H1 (cell line): ENCODE data around the gene LRTM2. TPM values are rescaled to one million over a fixed set of nuclear protein-coding genes. Genes with fewer than 3 reads are reported as not detected.

Experiments used
- CTCF ChIA-PET: fragments of 300-600 bp; sonication (Branson Sonifier 250); formaldehyde crosslinking; loops from one replicate; lab custom pipeline; 2021; ENCODE audit not compliant: partially characterized antibody; lab: Charles Lee
- POLR2A ChIA-PET: fragments of 300-600 bp; sonication (Branson Sonifier 250); formaldehyde crosslinking; loops from one replicate; lab custom pipeline; 2021; ENCODE audit warnings: inconsistent platforms; ENCODE audit not compliant: partially characterized antibody; lab: Charles Lee
- DNase-seq, 2 experiments: peaks; one replicate each; pipeline versions ENCODE4 v3.0.0 to v3.0.0-alpha.2; 2010 to 2022; ENCODE audit warnings: low spot score in 2 of 2, low read depth in 1 of 2, mixed read lengths in 1 of 2
- FAIRE-seq: peaks from 2 replicates; lab custom pipeline; 2011; peaks lifted over from hg19 to GRCh38; lab: Jason Lieb, UNC
- H2AFZ ChIP-seq: 2 replicates; pipeline ENCODE4 v1.8.1; 2012; ENCODE audit warnings: low read length, inconsistent platforms
- H2AK5ac ChIP-seq: 2 replicates; pipeline ENCODE4 v1.6.1; 2013; ENCODE audit warnings: low read depth, low read length
- H2BK120ac ChIP-seq: replicated peaks from 2 replicates; pipeline ENCODE3; 2013; ENCODE audit warnings: low read depth, low read length, inconsistent platforms
- H2BK12ac ChIP-seq: 2 replicates; pipeline ENCODE4 v1.6.1; 2013; ENCODE audit warnings: low read depth, low read length
- H2BK15ac ChIP-seq: 2 replicates; pipeline ENCODE4 v1.6.1; 2013; ENCODE audit warnings: low read length
- H2BK20ac ChIP-seq: 2 replicates; pipeline ENCODE4 v1.6.1; 2013; ENCODE audit warnings: low read length
- H2BK5ac ChIP-seq: 2 replicates; pipeline ENCODE4 v1.6.1; 2013; ENCODE audit warnings: low read depth, low read length
- H3K14ac ChIP-seq: 2 replicates; pipeline ENCODE4 v1.6.1; 2013; ENCODE audit warnings: inconsistent platforms; ENCODE audit not compliant: insufficient read length
- H3K18ac ChIP-seq: 2 replicates; pipeline ENCODE4 v1.6.1; 2013; ENCODE audit warnings: low read length; ENCODE audit errors: extremely low read depth
- H3K23ac ChIP-seq: 2 replicates; pipeline ENCODE4 v1.6.1; 2013; ENCODE audit warnings: inconsistent platforms; ENCODE audit not compliant: insufficient read length
- H3K23me2 ChIP-seq: 2 replicates; pipeline ENCODE4 v1.6.1; 2013; ENCODE audit warnings: low read depth, low read length
- H3K27ac ChIP-seq: 2 replicates; pipeline ENCODE4 v1.6.1; 2011; ENCODE audit warnings: low read depth, low read length, inconsistent platforms
- H3K27me3 ChIP-seq, 4 experiments: replicated peaks in 1 of 4; 1 replicate in 1 of 4; 2 replicates in 3 of 4; pipeline versions ENCODE4 v1.6.1 to v1.8.1; 2011 to 2013; ENCODE audit warnings: low read length in 3 of 4, mild to moderate bottlenecking in 3 of 4, inconsistent platforms in 2 of 4, mixed read lengths in 2 of 4, moderate library complexity in 1 of 4; ENCODE audit not compliant: control insufficient read depth in 3 of 4, insufficient read depth in 3 of 4; ENCODE audit errors: extremely low read depth in 1 of 4
- H3K36me3 ChIP-seq, 4 experiments: 2 replicates each; pipeline versions ENCODE4 v1.6.1 to v1.8.1; 2011 to 2013; ENCODE audit warnings: mild to moderate bottlenecking in 4 of 4, low read length in 3 of 4, moderate library complexity in 2 of 4, control low read depth in 1 of 4, inconsistent platforms in 1 of 4; ENCODE audit not compliant: insufficient read depth in 4 of 4, control insufficient read depth in 2 of 4
- H3K4ac ChIP-seq: replicated peaks from 2 replicates; pipeline ENCODE3; 2013; ENCODE audit warnings: low read length, low read depth, mixed read lengths, inconsistent platforms; ENCODE audit not compliant: insufficient read length
- H3K4me1 ChIP-seq, 4 experiments: replicated peaks in 1 of 4; 1 replicate in 1 of 4; 2 replicates in 3 of 4; pipeline versions ENCODE4 v1.6.1 to v1.8.1; 2011 to 2013; ENCODE audit warnings: low read length in 3 of 4, inconsistent platforms in 2 of 4, mixed read lengths in 1 of 4; ENCODE audit not compliant: insufficient read depth in 4 of 4, control insufficient read depth in 3 of 4
- H3K4me2 ChIP-seq, 2 experiments: 2 replicates each; pipeline versions ENCODE4 v1.6.1 to v1.8.1; 2011 to 2013; ENCODE audit warnings: low read depth in 2 of 2, low read length in 2 of 2, control low read depth in 1 of 2, inconsistent platforms in 1 of 2, mild to moderate bottlenecking in 1 of 2; ENCODE audit not compliant: insufficient read depth in 1 of 2
- H3K4me3 ChIP-seq, 4 experiments: fragments of 200-600, 300-600 bp in 1 of 4; sonication (generic), shearing (Covaris generic), sonication (Bioruptor Twin) in 1 of 4; 2 replicates each; pipeline versions ENCODE4 v1.5.1 to v1.8.1; 2011 to 2016; ENCODE audit warnings: low read length in 4 of 4, low read depth in 3 of 4, control low read depth in 2 of 4, inconsistent platforms in 2 of 4, mild to moderate bottlenecking in 2 of 4, mixed read lengths in 1 of 4, moderate library complexity in 1 of 4; ENCODE audit not compliant: insufficient read depth in 2 of 4; ENCODE audit errors: extremely low read depth in 1 of 4
- H3K56ac ChIP-seq: replicated peaks from 2 replicates; pipeline ENCODE3; 2013; ENCODE audit warnings: low read depth, mild to moderate bottlenecking, mixed read lengths, low read length, inconsistent platforms; ENCODE audit not compliant: insufficient read length
- H3K79me1 ChIP-seq: 2 replicates; pipeline ENCODE4 v1.6.1; 2013; ENCODE audit warnings: low read depth, low read length, control low read depth
- H3K79me2 ChIP-seq, 2 experiments: 2 replicates each; pipeline versions ENCODE4 v1.6.1 to v1.8.1; 2012 to 2013; ENCODE audit warnings: low read length in 2 of 2, mild to moderate bottlenecking in 2 of 2, inconsistent platforms in 1 of 2; ENCODE audit not compliant: insufficient read depth in 2 of 2, control insufficient read depth in 1 of 2
- H3K9ac ChIP-seq, 4 experiments: replicated peaks in 1 of 4; 1 replicate in 1 of 4; 2 replicates in 3 of 4; pipeline versions ENCODE4 v1.6.1 to v1.8.1; 2011 to 2013; ENCODE audit warnings: low read depth in 3 of 4, low read length in 3 of 4, control low read depth in 2 of 4, mild to moderate bottlenecking in 2 of 4, moderate library complexity in 2 of 4, inconsistent platforms in 1 of 4; ENCODE audit errors: extremely low read depth in 1 of 4
- H3K9me3 ChIP-seq, 2 experiments: 2 replicates each; pipeline versions ENCODE4 v1.6.1 to v1.8.1; 2012 to 2013; ENCODE audit warnings: mild to moderate bottlenecking in 2 of 2, moderate library complexity in 2 of 2, control low read depth in 1 of 2, inconsistent platforms in 1 of 2, low read depth in 1 of 2, low read length in 1 of 2, mixed read lengths in 1 of 2; ENCODE audit not compliant: insufficient read depth in 2 of 2
- H4K20me1 ChIP-seq, 2 experiments: replicated peaks in 1 of 2; 2 replicates each; pipeline versions ENCODE3 to v1.8.1; 2011 to 2013; ENCODE audit warnings: inconsistent platforms in 2 of 2, low read length in 2 of 2, mild to moderate bottlenecking in 1 of 2; ENCODE audit not compliant: insufficient read depth in 2 of 2, control insufficient read depth in 1 of 2
- H4K5ac ChIP-seq: 2 replicates; pipeline ENCODE4 v1.6.1; 2013; ENCODE audit warnings: low read length, low read depth, mixed read lengths, inconsistent platforms; ENCODE audit not compliant: insufficient read length
- H4K8ac ChIP-seq: 2 replicates; pipeline ENCODE4 v1.8.0; 2013; ENCODE audit warnings: mild to moderate bottlenecking, moderate library complexity, low read length, inconsistent platforms; ENCODE audit not compliant: insufficient read depth; ENCODE audit errors: extremely low read depth
- H4K91ac ChIP-seq: replicated peaks from 2 replicates; pipeline ENCODE3; 2013; ENCODE audit warnings: low read length, mixed read lengths, inconsistent platforms; ENCODE audit not compliant: insufficient read length
- ASH2L ChIP-seq: fragments of 200-600, 300-600 bp; sonication (generic); IDR thresholded peaks from one replicate; pipeline ENCODE4 v1.7.1; 2017; ENCODE audit warnings: low read length
- BRCA1 ChIP-seq: IDR thresholded peaks from 2 replicates; pipeline ENCODE4 v1.6.1; 2012; ENCODE audit warnings: low read depth, low read length, improper control_type of control experiment
- JUN ChIP-seq: IDR thresholded peaks from 2 replicates; pipeline ENCODE4 v1.6.1; 2011; ENCODE audit warnings: low read depth, mild to moderate bottlenecking, improper control_type of control experiment, low read length
- MAFK ChIP-seq: IDR thresholded peaks from 2 replicates; pipeline ENCODE4 v1.6.1; 2012; ENCODE audit warnings: low read depth, mild to moderate bottlenecking, improper control_type of control experiment, low read length
- WGBS, 2 experiments: shearing (Covaris generic) in 1 of 2; methylation state at CpG; one replicate each; pipeline versions ENCODE4 v1.1.6 to v1.1.7; 2013 to 2015; ENCODE audit warnings: low lambda C conversion rate in 2 of 2, mixed read lengths in 2 of 2, inconsistent platforms in 1 of 2, low coverage in 1 of 2, missing lambda C conversion rate in 1 of 2; ENCODE audit not compliant: insufficient replicate concordance in 2 of 2, insufficient coverage in 1 of 2, insufficient read length in 1 of 2; ENCODE audit errors: extremely low coverage in 1 of 2, missing lambda C conversion rate in 1 of 2; 5-methylcytosine and 5-hydroxymethylcytosine counted together
- polyA plus RNA-seq, 7 experiments: library from polyadenylated mRNA; depleted of rRNA in 3 of 7; stranded (reverse) in 5 of 7; unstranded in 2 of 7; fragments of >200 nt in 5 of 7; fragments of 200-250 nt in 2 of 7; gene quantifications; 1 replicate in 5 of 7; 2 replicates in 1 of 7; 4 replicates in 1 of 7; pipeline versions ENCODE4 v1.2.1 to v1.2.3, GENCODE V29; 2011 to 2013; ENCODE audit warnings: missing spikeins in 2 of 7, mixed read lengths in 2 of 7
- total RNA-seq: library from RNA; stranded (reverse); fragmentation: NEBNext Ultra II Directional; extraction: Animal tissue kit (Norgen Biotek cat#: 25700); gene quantifications from 2 replicates; pipeline ENCODE4 v1.2.1, GENCODE V29; 2021

The LRTM2 gene
- total and polyA plus RNA-seq, 2 of the 8 experiments (the other 6 are each of a cell fraction or from before 2014, with no cell fraction given) = 0.06 TPM; not detected in 1

GRCh38 chr12:1798641-1799020 is 21.7 kb upstream of the LRTM2 start:
- Histone ChIP-seq H3K27ac (no peak overlapping the region), H4K8ac (no peak overlapping the region), H3K9ac (no peak overlapping the region), H2BK120ac (no peak overlapping the region), H2BK15ac (no peak overlapping the region), H2BK5ac (no peak overlapping the region), H3K4me3 (no peak overlapping the region), H3K4ac (no peak overlapping the region), H4K20me1 (no peaks in the 10 kb centered on the region), H3K4me1 (peaks cover 0 to 12% (median 1%) of the 10 kb centered on the region in 4 experiments; a peak in 5 of 7 replicates), H3K36me3 (no peaks in the 10 kb centered on the region), H3K9me3 (no peaks in the 10 kb centered on the region), H4K5ac (no peak overlapping the region), H3K14ac (no peak overlapping the region), H2AK5ac (no peak overlapping the region; the same call in 1 of the 2 replicates), H3K4me2 (no peak overlapping the region), H2BK20ac (no peak overlapping the region), H3K23ac (no peak overlapping the region), H2AFZ (no peak overlapping the region), H2BK12ac (no peak overlapping the region), H3K79me1 (no peaks in the 10 kb centered on the region), H3K56ac (no peak overlapping the region), H3K18ac (no peak overlapping the region), H4K91ac (no peak overlapping the region), H3K79me2 (no peaks in the 10 kb centered on the region), H3K27me3 (peaks cover 1 to 11% (median 7%) of the 10 kb centered on the region in 4 experiments; a peak in 6 of 7 replicates), H3K23me2 (peaks cover 11% of the 10 kb centered on the region)
- DNase-seq (no peak), FAIRE-seq (no peak)
- CTCF ChIA-PET = interaction anchor here (0.9 to 14.3 kb wide), 7 partner anchors 10 to 145 kb away, joined by 3 to 188 read pairs (median 4); no protein-coding TSS in a partner anchor
- POLR2A ChIA-PET = interaction anchor here (0.8 kb wide), 1 partner anchor 26 kb away, joined by 3 read pairs; no protein-coding TSS in a partner anchor
- WGBS, 2 experiments = 84% methylated on average over 6 of the region's 6 CpGs; no CpG with 5 or more reads in 1 of the 2 experiments
- TF ChIP-seq MAFK (no peak), BRCA1 (no peak), ASH2L (no peak), JUN (no peak)
